Measurements from ENCODE around the gene TAS2R14.

DNA sequence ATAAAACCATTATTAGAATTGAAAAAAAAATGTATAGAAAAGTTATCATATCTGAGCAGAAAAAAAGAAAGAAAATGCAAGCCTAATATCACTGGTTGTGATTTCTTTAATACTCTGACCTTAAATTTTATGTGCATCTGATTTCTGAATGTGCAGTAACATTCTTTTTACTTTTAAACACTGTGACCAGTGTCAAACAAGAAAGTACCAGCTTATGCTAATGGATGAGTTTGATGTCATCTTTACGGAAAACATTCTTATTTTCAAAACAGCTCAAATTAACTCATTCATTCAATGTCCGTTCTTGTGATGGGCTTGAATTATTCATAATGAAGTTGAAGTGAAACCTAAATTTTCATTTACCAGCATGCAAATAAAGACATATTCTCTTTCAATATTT is 47.7 kb upstream of the TAS2R14 start, which contains the start of gene TAS2R50:
- TF ChIP-seq, protein P1, sequence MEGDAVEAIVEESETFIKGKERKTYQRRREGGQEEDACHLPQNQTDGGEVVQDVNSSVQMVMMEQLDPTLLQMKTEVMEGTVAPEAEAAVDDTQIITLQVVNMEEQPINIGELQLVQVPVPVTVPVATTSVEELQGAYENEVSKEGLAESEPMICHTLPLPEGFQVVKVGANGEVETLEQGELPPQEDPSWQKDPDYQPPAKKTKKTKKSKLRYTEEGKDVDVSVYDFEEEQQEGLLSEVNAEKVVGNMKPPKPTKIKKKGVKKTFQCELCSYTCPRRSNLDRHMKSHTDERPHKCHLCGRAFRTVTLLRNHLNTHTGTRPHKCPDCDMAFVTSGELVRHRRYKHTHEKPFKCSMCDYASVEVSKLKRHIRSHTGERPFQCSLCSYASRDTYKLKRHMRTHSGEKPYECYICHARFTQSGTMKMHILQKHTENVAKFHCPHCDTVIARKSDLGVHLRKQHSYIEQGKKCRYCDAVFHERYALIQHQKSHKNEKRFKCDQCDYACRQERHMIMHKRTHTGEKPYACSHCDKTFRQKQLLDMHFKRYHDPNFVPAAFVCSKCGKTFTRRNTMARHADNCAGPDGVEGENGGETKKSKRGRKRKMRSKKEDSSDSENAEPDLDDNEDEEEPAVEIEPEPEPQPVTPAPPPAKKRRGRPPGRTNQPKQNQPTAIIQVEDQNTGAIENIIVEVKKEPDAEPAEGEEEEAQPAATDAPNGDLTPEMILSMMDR (IDR thresholded peaks at IDR 0.05; ENCODE audit: extremely low read depth in 1 of 2, insufficient read depth in 1 of 2, low read depth in 1 of 2, low read length in 2 of 2): no peak
- TF ChIP-seq EZH2 (IDR thresholded peaks at IDR 0.05; ENCODE audit: borderline replicate concordance, low read depth, low read length, severe bottlenecking) (no peak), POLR2AphosphoS5 (IDR thresholded peaks at IDR 0.05; ENCODE audit: insufficient read depth, low read depth, low read length) (no peak), FOS (IDR thresholded peaks at IDR 0.05; ENCODE audit: borderline replicate concordance, insufficient read depth, low read length) (no peak)
